GM15510 (cell line): Measurements from ENCODE around the gene CHI3L1.

Experiments used
- POLR2A ChIP-seq: IDR thresholded peaks from 3 replicates; pipeline ENCODE4 v1.6.1; 2011; ENCODE audit warnings: borderline replicate concordance; ENCODE audit not compliant: insufficient read length; ENCODE audit errors: extremely low read depth

CHI3L1 gene

DNA sequence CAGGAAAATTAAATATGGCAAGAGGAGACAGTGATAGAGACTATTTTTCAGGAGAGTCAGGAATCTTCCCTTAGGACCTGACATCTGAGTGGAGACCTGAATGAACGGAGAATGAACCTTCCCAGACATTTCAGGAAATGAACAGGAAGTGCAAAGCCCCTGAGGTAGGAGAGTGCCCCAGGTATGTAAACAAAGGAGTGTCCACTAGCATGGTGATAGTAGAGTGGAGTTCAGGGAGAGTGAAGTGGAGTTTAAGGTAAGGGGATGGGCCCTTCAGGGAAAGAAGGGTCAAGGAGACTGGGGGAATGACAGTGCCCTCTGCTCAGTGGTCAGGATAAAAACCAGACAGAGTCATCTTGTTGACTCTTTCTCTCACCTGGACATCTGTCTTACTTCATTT, 30.2 kb downstream of the CHI3L1 start:
- no peak for TF ChIP-seq POLR2A

- no peak for TF ChIP-seq POLR2A
These were observed 32.3 kb downstream of the CHI3L1 start for GRCh38 chr1:203153989-203154821.

GRCh38 chr1:203153051-203153988, 33.2 kb downstream of the CHI3L1 start:
- TF ChIP-seq POLR2A = no peak

DNA sequence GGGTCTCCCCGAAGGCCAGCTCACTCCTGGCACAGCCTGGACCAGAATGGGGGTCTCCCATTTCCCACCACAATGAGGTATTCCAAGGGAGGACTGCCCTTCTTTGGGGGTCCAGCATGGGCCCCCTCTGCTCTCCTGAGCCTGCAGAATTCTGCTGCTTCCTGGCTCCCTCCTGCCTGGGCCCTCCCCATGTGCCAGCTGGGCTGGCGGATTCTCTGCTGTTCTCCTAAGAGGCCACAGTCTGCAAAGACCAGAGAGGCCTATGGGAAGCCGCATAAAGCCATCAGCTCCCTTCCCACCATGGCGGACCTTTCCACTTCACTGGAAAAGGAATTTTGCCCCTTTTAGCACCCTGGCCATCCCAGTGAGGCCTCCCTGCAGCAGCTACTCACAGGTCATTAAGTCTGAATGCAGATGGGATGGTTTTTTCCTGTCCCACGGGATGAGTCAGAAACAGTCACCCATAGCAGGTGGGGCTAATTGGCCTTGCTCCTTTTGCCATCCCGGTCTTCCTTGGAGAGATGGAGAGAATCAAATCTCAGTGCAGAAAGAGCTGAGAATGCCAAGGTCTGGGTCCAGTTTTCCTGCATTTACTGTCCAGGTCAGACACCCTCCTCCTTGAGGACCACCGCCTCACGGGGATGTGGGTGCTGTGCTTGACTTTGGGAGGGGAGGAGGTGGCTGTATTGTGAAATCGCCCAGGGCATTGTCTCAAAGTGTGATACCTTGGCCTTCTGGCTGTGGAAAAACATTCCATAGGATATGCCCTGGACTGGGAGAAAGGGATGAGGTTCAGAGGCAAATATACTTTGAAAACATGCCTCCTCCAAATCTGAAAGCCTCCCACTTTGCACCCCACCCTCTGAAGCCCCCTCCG, 34.1 kb downstream of the CHI3L1 start:
- no peak for TF ChIP-seq POLR2A

GRCh38 chr1:203151362-203152157, 34.9 kb downstream of the CHI3L1 start:
- TF ChIP-seq POLR2A = no peak

GRCh38 chr1:203150511-203151297, 35.8 kb downstream of the CHI3L1 start:
- TF ChIP-seq POLR2A = no peak

GRCh38 chr1:203149188-203149840, 37.2 kb downstream of the CHI3L1 start:
- TF ChIP-seq POLR2A = no peak

GRCh38 chr1:203148579-203148978, 37.9 kb downstream of the CHI3L1 start:
- no peak for TF ChIP-seq POLR2A

- no peak for TF ChIP-seq POLR2A
These were observed 38.4 kb downstream of the CHI3L1 start for GRCh38 chr1:203148127-203148526.

DNA sequence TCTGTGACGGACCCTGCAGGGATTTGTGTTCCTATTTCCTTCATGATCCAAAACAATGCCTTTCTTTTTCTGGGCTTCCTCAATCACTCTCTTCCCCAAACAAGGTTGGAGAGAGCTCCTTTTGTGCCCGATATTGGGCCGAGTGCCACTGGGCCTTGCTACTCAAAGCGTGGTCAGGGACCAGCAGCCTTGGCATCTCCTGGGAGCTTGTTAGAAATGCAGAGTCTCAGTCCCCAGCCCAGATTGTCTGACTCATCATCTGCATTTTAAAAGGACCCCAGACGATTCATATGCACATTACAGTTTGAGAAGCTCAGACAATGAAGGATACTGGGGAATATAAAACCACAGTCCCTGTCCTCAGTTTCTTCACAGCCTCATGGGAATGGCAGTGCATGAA, 39.1 kb downstream of the CHI3L1 start:
- no peak for TF ChIP-seq POLR2A

GRCh38 chr1:203146537-203146936, 40.0 kb downstream of the CHI3L1 start:
- TF ChIP-seq POLR2A = no peak

DNA sequence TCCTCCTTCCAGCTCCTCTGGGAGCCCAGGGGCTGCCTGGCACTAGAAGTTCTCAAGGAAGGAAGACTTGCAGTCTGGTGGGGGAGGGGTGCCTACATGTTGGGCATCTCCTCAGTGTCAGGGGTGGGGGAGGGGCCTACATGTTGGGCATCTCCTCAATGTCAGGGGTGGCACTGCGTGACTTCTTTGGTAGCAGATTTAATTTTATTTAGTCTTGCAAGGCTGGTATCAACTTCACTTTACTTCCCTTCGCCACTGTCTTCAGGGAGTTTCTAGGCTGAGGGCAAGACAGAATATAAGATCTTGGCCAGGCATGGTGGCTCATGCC, 40.5 kb downstream of the CHI3L1 start:
- no peak for TF ChIP-seq POLR2A
